HG03196 (cell line): ENCODE results near the gene BMP6.

Experiments used
- ATAC-seq: cut with Tn5 transposase; IDR thresholded peaks from one replicate; pipeline ENCODE4 v1.9.1; 2021; ENCODE audit not compliant: unreplicated experiment

Gene BMP6

GRCh38 chr6:7821426-7821825 lies 95.5 kb downstream of the BMP6 start:
- ATAC-seq, result no peak

GRCh38 chr6:7823552-7823951 lies 97.7 kb downstream of the BMP6 start:
- ATAC-seq, result no peak

GRCh38 chr6:7825986-7826385 lies 100.1 kb downstream of the BMP6 start:
- no peak for ATAC-seq

- ATAC-seq, result no peak
Observed at GRCh38 chr6:7827142-7827541, 101.2 kb downstream of the BMP6 start.

GRCh38 chr6:7828124-7828523 lies 102.2 kb downstream of the BMP6 start:
- no peak for ATAC-seq

GRCh38 chr6:7832904-7833750 lies 107.2 kb downstream of the BMP6 start:
- ATAC-seq, result no peak

GRCh38 chr6:7833751-7834070 lies 107.8 kb downstream of the BMP6 start:
- no peak for ATAC-seq

- ATAC-seq, result no peak
Observed at GRCh38 chr6:7836371-7837026, 110.6 kb downstream of the BMP6 start.

GRCh38 chr6:7841781-7842468 lies 116.0 kb downstream of the BMP6 start:
- ATAC-seq, result no peak

- no peak for ATAC-seq
Observed at GRCh38 chr6:7846966-7847818, 121.3 kb downstream of the BMP6 start.

GRCh38 chr6:7848229-7848628 lies 122.3 kb downstream of the BMP6 start:
- no peak for ATAC-seq

- ATAC-seq, result no peak
Observed at GRCh38 chr6:7851780-7852179, 125.9 kb downstream of the BMP6 start.

- ATAC-seq, result no peak
Observed at GRCh38 chr6:7859591-7859990, 133.7 kb downstream of the BMP6 start.

- ATAC-seq, result no peak
Observed at GRCh38 chr6:7865781-7866180, 139.9 kb downstream of the BMP6 start.

- ATAC-seq, result no peak
Observed at GRCh38 chr6:7866526-7866925, 140.6 kb downstream of the BMP6 start.

- no peak for ATAC-seq
Observed at GRCh38 chr6:7868926-7869325, 143.0 kb downstream of the BMP6 start.

- ATAC-seq, result no peak
Observed at GRCh38 chr6:7878401-7878964, 152.6 kb downstream of the BMP6 start.

- no peak for ATAC-seq
Observed at GRCh38 chr6:7879043-7879442, 153.1 kb downstream of the BMP6 start.

- ATAC-seq, result no peak
Observed at GRCh38 chr6:7879579-7879978, 153.7 kb downstream of the BMP6 start.

GRCh38 chr6:7879980-7880717 lies 154.2 kb downstream of the BMP6 start:
- no peak for ATAC-seq
